Liver (tissue), 3 donors: Measurements from ENCODE around the gene DUSP16.

Experiments used
- FOXA1 ChIP-seq: IDR thresholded peaks from 2 replicates; pipeline ENCODE4 v1.6.1; 2016; ENCODE audit warnings: antibody characterized with exemption
- GABPA ChIP-seq, 2 donors: IDR thresholded peaks in 1 of 2; conservative IDR thresholded peaks in 1 of 2; 2 replicates each; pipeline ENCODE4 v1.6.1; 2016; ENCODE audit warnings: antibody characterized with exemption in 2 of 2, mild to moderate bottlenecking in 1 of 2, moderate library complexity in 1 of 2
- JUND ChIP-seq, 2 donors: IDR thresholded peaks; 2 replicates each; pipeline ENCODE4 v1.6.1; 2016; ENCODE audit warnings: antibody characterized with exemption in 2 of 2
- MAX ChIP-seq: IDR thresholded peaks from 2 replicates; pipeline ENCODE4 v1.6.1; 2016; ENCODE audit warnings: antibody characterized with exemption
- NR2F2 ChIP-seq: IDR thresholded peaks from 2 replicates; pipeline ENCODE4 v1.6.1; 2016; ENCODE audit warnings: antibody characterized with exemption
- RAD21 ChIP-seq, 2 donors: IDR thresholded peaks; 2 replicates each; pipeline ENCODE4 v1.6.1; 2016; ENCODE audit warnings: antibody characterized with exemption in 2 of 2, mild to moderate bottlenecking in 2 of 2
- SP1 ChIP-seq: IDR thresholded peaks from 2 replicates; pipeline ENCODE4 v1.6.1; 2018; ENCODE audit warnings: antibody characterized with exemption, mild to moderate bottlenecking
- TAF1 ChIP-seq: conservative IDR thresholded peaks from 2 replicates; pipeline ENCODE4 v1.6.1; 2016; ENCODE audit warnings: antibody characterized with exemption, mild to moderate bottlenecking
- YY1 ChIP-seq: IDR thresholded peaks from 2 replicates; pipeline ENCODE4 v1.6.1; 2016; ENCODE audit warnings: antibody characterized with exemption, mild to moderate bottlenecking
- ZBTB33 ChIP-seq: IDR thresholded peaks from 2 replicates; pipeline ENCODE4 v1.6.1; 2016; ENCODE audit warnings: antibody characterized with exemption
- TF ChIP-seq, protein P1 (sequence below): fragments of 150-350 bp; IDR thresholded peaks from 2 replicates; pipeline ENCODE4 v1.5.1; 2017; ENCODE audit warnings: improper control_type of control experiment, low read depth, low read length; ENCODE audit not compliant: missing input control
- TF ChIP-seq, protein P2 (sequence below): IDR thresholded peaks from 2 replicates; pipeline ENCODE4 v1.6.1; 2016; ENCODE audit warnings: antibody characterized with exemption
- TF ChIP-seq, protein P3 (sequence below): IDR thresholded peaks from 2 replicates; pipeline ENCODE4 v1.6.1; 2016; ENCODE audit warnings: antibody characterized with exemption, mild to moderate bottlenecking
- donor health status: healthy.
- donor health status: healthy.

DNA sequence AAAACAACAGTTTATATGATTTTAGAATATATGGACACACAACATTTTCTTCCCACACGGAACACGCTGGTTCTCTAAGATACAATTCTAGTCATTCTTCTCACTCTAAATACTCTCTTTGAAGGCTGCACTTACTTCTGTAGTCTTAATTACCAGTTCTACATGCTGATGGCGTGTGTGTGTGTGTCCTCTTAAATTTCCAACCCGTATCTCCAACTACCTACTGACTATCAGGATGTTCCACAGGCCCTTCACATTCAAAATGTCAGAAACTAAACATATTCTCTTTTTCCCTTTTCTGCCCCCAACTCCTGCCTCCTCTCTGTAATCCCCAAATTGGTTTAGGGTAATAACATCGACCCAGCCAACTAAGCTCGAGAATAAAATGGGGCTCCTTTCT lies 75.2 kb downstream of the DUSP16 start:
- TF ChIP-seq, protein P1, sequence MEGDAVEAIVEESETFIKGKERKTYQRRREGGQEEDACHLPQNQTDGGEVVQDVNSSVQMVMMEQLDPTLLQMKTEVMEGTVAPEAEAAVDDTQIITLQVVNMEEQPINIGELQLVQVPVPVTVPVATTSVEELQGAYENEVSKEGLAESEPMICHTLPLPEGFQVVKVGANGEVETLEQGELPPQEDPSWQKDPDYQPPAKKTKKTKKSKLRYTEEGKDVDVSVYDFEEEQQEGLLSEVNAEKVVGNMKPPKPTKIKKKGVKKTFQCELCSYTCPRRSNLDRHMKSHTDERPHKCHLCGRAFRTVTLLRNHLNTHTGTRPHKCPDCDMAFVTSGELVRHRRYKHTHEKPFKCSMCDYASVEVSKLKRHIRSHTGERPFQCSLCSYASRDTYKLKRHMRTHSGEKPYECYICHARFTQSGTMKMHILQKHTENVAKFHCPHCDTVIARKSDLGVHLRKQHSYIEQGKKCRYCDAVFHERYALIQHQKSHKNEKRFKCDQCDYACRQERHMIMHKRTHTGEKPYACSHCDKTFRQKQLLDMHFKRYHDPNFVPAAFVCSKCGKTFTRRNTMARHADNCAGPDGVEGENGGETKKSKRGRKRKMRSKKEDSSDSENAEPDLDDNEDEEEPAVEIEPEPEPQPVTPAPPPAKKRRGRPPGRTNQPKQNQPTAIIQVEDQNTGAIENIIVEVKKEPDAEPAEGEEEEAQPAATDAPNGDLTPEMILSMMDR = no peak
- TF ChIP-seq ZBTB33 (no peak), JUND (IDR thresholded peaks at IDR 0.05) (no peak), SP1 (no peak), RAD21 (IDR thresholded peaks at IDR 0.05) (no peak), GABPA (IDR thresholded peaks at IDR 0.05 in 1 of 2, conservative IDR thresholded peaks at IDR 0.05 in 1 of 2) (no peak), TAF1 (no peak), MAX (no peak), NR2F2 (no peak), YY1 (no peak), FOXA1 (no peak)
- TF ChIP-seq, protein P2, sequence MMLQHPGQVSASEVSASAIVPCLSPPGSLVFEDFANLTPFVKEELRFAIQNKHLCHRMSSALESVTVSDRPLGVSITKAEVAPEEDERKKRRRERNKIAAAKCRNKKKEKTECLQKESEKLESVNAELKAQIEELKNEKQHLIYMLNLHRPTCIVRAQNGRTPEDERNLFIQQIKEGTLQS = no peak
- TF ChIP-seq, protein P3, sequence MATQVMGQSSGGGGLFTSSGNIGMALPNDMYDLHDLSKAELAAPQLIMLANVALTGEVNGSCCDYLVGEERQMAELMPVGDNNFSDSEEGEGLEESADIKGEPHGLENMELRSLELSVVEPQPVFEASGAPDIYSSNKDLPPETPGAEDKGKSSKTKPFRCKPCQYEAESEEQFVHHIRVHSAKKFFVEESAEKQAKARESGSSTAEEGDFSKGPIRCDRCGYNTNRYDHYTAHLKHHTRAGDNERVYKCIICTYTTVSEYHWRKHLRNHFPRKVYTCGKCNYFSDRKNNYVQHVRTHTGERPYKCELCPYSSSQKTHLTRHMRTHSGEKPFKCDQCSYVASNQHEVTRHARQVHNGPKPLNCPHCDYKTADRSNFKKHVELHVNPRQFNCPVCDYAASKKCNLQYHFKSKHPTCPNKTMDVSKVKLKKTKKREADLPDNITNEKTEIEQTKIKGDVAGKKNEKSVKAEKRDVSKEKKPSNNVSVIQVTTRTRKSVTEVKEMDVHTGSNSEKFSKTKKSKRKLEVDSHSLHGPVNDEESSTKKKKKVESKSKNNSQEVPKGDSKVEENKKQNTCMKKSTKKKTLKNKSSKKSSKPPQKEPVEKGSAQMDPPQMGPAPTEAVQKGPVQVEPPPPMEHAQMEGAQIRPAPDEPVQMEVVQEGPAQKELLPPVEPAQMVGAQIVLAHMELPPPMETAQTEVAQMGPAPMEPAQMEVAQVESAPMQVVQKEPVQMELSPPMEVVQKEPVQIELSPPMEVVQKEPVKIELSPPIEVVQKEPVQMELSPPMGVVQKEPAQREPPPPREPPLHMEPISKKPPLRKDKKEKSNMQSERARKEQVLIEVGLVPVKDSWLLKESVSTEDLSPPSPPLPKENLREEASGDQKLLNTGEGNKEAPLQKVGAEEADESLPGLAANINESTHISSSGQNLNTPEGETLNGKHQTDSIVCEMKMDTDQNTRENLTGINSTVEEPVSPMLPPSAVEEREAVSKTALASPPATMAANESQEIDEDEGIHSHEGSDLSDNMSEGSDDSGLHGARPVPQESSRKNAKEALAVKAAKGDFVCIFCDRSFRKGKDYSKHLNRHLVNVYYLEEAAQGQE = no peak
